K562 (cell line): ENCODE results near the gene CRABP2. TPM values are rescaled to one million over a fixed set of nuclear protein-coding genes. Genes with fewer than 3 reads are reported as not detected.

Experiments used
- ATAC-seq: fragments of 200-7000 bp; cut with Tn5 transposase; 3 replicates; pipeline ENCODE4 v1.9.1; 2020; ENCODE audit warnings: moderate library complexity
- BruUV-seq: library from RNA; stranded (reverse); fragments of 400-500 nt; replicated peaks from 2 replicates; lab custom pipeline; 2021; lab: Mats Ljungman, UMichigan
- CTCF ChIA-PET: fragments of 300-600 bp; formaldehyde crosslinking; extraction: SDS; loops from one replicate; lab custom pipeline; 2021; ENCODE audit warnings: low intra/inter-chr PET ratio; lab: Yijun Ruan, JAX
- POLR2A ChIA-PET: fragments of 300-600, 350-650 bp; sonication (Branson Sonifier 250); formaldehyde crosslinking; extraction: SDS; loops from one replicate; lab custom pipeline; 2021; ENCODE audit warnings: antibody characterized with exemption, inconsistent platforms; lab: Yijun Ruan, JAX
- DNase-seq, 4 experiments: peaks; one replicate each; pipeline versions ENCODE4 v3.0.0 to v3.0.0-alpha.2; 2011 to 2018; ENCODE audit warnings: low spot score in 3 of 4, mixed read lengths in 3 of 4; ENCODE audit errors: extremely low read depth in 1 of 4
- FAIRE-seq: peaks from 2 replicates; lab custom pipeline; 2011; peaks lifted over from hg19 to GRCh38; lab: Jason Lieb, UNC
- H2AFZ ChIP-seq: 2 replicates; pipeline ENCODE4 v1.6.0; 2011; ENCODE audit warnings: low read depth, low read length, control low read depth, inconsistent platforms
- H3K27ac ChIP-seq: fragments of 200-600 bp; 3 replicates; pipeline ENCODE4 v1.8.0; 2011; ENCODE audit warnings: low read depth, mild to moderate bottlenecking, control low read depth, inconsistent platforms, low read length, moderate library complexity, mixed read lengths; ENCODE audit errors: extremely low read depth
- H3K27me3 ChIP-seq, 2 experiments: fragments of 300-600 bp in 1 of 2; 2 replicates in 1 of 2; 3 replicates in 1 of 2; pipeline versions ENCODE4 v1.6.0 to v1.8.0; 2011; ENCODE audit warnings: inconsistent platforms in 2 of 2, low read length in 2 of 2, mild to moderate bottlenecking in 1 of 2, mixed read lengths in 1 of 2, moderate library complexity in 1 of 2; ENCODE audit not compliant: control insufficient read depth in 2 of 2, insufficient read depth in 2 of 2
- H3K36me3 ChIP-seq: fragments of 300-600 bp; 3 replicates; pipeline ENCODE4 v1.8.0; 2011; ENCODE audit warnings: mild to moderate bottlenecking, low read length, inconsistent platforms; ENCODE audit not compliant: control insufficient read depth, insufficient read depth
- H3K4me1 ChIP-seq, 2 experiments: fragments of 200-600 bp in 1 of 2; replicated peaks in 1 of 2; 2 replicates in 1 of 2; 3 replicates in 1 of 2; pipeline versions ENCODE4 v1.5.1 to v1.8.0; 2011; ENCODE audit warnings: inconsistent platforms in 2 of 2, low read length in 2 of 2, mild to moderate bottlenecking in 1 of 2, mixed read lengths in 1 of 2, moderate library complexity in 1 of 2; ENCODE audit not compliant: control insufficient read depth in 2 of 2, insufficient read depth in 2 of 2
- H3K4me2 ChIP-seq: 2 replicates; pipeline ENCODE4 v1.6.1; 2011; ENCODE audit warnings: low read length, control low read depth, inconsistent platforms, mixed read lengths; ENCODE audit not compliant: insufficient read depth
- H3K4me3 ChIP-seq: fragments of 200-600 bp; sonication (generic), shearing (Covaris generic); 2 replicates; pipeline ENCODE4 v1.5.1; 2016; ENCODE audit warnings: control low read depth, inconsistent platforms
- H3K79me2 ChIP-seq: fragments of 200-600 bp; 3 replicates; pipeline ENCODE4 v1.8.0; 2011; ENCODE audit warnings: low read length, inconsistent platforms; ENCODE audit not compliant: control insufficient read depth, insufficient read depth
- H3K9ac ChIP-seq, 2 experiments: 2 replicates each; pipeline versions ENCODE4 v1.6.0 to v1.6.1; 2011; ENCODE audit warnings: low read depth in 2 of 2, low read length in 2 of 2, control low read depth in 1 of 2, inconsistent platforms in 1 of 2, mild to moderate bottlenecking in 1 of 2, mixed read lengths in 1 of 2; ENCODE audit not compliant: insufficient read depth in 1 of 2
- H3K9me1 ChIP-seq: one replicate; pipeline ENCODE4 v1.6.0; 2011; ENCODE audit warnings: inconsistent platforms, mild to moderate bottlenecking, low read length, moderate library complexity; ENCODE audit not compliant: control insufficient read depth, insufficient read depth
- H3K9me3 ChIP-seq: replicated peaks from 2 replicates; pipeline ENCODE4 v1.5.1; 2011; ENCODE audit warnings: low read depth, low read length, inconsistent platforms; ENCODE audit not compliant: control insufficient read depth, insufficient read depth
- H4K20me1 ChIP-seq: replicated peaks from 2 replicates; pipeline ENCODE4 v1.6.1; 2011; ENCODE audit warnings: low read length, inconsistent platforms, mixed read lengths; ENCODE audit not compliant: control insufficient read depth, insufficient read depth
- WGBS: fragments of 100-300 bp; shearing (Covaris generic); methylation state at CpG from one replicate; pipeline ENCODE4 v1.1.6; 2016; ENCODE audit warnings: low coverage, mixed read lengths; ENCODE audit not compliant: insufficient coverage; ENCODE audit errors: missing lambda C conversion rate; 5-methylcytosine and 5-hydroxymethylcytosine counted together
- in situ Hi-C: fragments of 300-500 bp; cut with MboI; formaldehyde crosslinking; loops from 4 replicates; pipeline ENCODE4 v1.15.0; 2018; ENCODE audit warnings: inconsistent platforms, mixed read lengths
- intact Hi-C: fragments of 100-400 bp; cut with micrococcal nuclease; formaldehyde crosslinking; loops from 2 replicates; pipeline ENCODE4 v1.14.2; 2022
- polyA plus RNA-seq, 8 experiments: library from polyadenylated mRNA; depleted of rRNA in 4 of 8; stranded (reverse) in 5 of 8; unstranded in 3 of 8; fragments of >200 nt; fragmentation: Nextera tagmentation in 2 of 8; fragmentation: Illumina TruSeq in 1 of 8; extraction: Ambion mirVana in 2 of 8; extraction: Trizol in 1 of 8; gene quantifications; 2 replicates each; pipeline versions ENCODE4 v1.2.1 to v1.2.3, GENCODE V29; 2011 to 2014; ENCODE audit warnings: inconsistent platforms in 1 of 8, missing spikeins in 1 of 8
- total RNA-seq, 7 experiments: library from RNA; depleted of rRNA in 6 of 7; stranded (reverse); fragments of >200 nt in 6 of 7; fragmentation: Illumina TruSeq in 2 of 7; extraction: Trizol in 2 of 7; gene quantifications; 2 replicates each; pipeline versions ENCODE4 v1.2.1 to v1.2.3, GENCODE V29; 2011 to 2021; ENCODE audit warnings: low replicate concordance in 1 of 7
- TF ChIP-seq, protein P1 (sequence below): fragments of 150-350 bp; conservative IDR thresholded peaks from 2 replicates; pipeline ENCODE4 v1.6.1; 2014; ENCODE audit warnings: low read length
- TF ChIP-seq, protein P2 (sequence below): sonication (generic); formaldehyde crosslinking; IDR thresholded peaks from 2 replicates; pipeline ENCODE4 v1.9.0; 2022; ENCODE audit warnings: mild to moderate bottlenecking, missing genetic modification reagents
- TF ChIP-seq, protein P3 (sequence below): fragments of 450-650 bp; IDR thresholded peaks from 2 replicates; pipeline ENCODE4 v1.6.1; 2018; ENCODE audit not compliant: partially characterized antibody
- TF ChIP-seq, protein P4 (sequence below): sonication (generic); formaldehyde crosslinking; IDR thresholded peaks from 2 replicates; pipeline ENCODE4 v1.8.0; 2022; ENCODE audit warnings: mild to moderate bottlenecking, missing genetic modification reagents

The CRABP2 gene
- total and polyA plus RNA-seq, 9 of the 15 experiments (the other 6 are each of a cell fraction or from before 2014, with no cell fraction given): 0.30 to 2.5 (median 0.82) TPM

DNA sequence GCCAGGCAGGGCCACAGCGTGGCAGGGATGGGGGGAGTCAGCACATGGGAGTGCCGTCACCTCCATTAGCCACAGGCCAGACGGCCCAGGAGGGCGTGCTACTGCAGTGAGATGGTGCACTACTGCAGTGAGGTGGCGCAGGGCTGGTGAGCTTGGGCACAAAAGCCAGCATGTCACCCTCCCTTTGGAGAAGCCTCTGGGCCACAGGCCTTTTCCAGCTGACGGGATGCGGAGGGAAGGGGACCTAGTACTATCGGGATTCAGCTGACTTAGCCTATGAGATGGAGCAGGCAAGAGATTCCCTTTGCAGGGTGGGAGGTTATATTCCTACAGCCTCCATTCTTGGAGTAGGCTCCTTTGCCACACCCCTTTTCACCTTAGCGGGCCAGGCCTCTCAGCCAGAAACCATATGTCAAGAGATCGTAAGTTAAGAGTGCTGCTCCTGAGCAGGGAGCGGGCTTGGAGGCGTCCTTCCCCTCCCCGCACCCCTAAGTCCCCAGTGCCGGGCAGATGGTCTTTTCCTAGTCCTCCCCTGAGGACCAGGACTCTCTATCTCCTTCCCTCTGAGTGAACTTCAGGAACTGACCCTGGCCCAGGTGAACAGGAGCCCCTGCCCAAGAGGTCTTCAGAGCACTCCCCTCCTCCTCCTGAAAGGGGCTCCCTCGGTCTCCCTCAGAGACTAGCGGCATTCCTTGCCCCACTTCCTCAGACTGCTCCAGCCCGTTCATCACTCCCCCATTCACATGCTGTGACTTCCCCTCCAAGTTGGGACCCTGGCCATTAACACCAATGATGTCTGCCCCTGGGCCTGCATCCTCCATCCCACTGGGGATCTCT lies 36.4 kb downstream of the CRABP2 start:
- H3K4me2 ChIP-seq: no peak overlapping the region
- no peak overlapping the region for H3K4me3 ChIP-seq
- intact Hi-C loops: no loop called here
- H3K9ac ChIP-seq: peak overlapping the region in 1 of 2 experiments; percentile 68; a peak in 2 of 4 replicates
- no peaks in the 10 kb centered on the region for H3K27me3 ChIP-seq
- no peaks in the 10 kb centered on the region for H3K9me3 ChIP-seq
- POLR2A ChIA-PET: interaction anchor here (0.7 kb wide), 1 partner anchor 75 kb away, joined by 3 read pairs; no protein-coding TSS in a partner anchor
- TF ChIP-seq, protein P1, sequence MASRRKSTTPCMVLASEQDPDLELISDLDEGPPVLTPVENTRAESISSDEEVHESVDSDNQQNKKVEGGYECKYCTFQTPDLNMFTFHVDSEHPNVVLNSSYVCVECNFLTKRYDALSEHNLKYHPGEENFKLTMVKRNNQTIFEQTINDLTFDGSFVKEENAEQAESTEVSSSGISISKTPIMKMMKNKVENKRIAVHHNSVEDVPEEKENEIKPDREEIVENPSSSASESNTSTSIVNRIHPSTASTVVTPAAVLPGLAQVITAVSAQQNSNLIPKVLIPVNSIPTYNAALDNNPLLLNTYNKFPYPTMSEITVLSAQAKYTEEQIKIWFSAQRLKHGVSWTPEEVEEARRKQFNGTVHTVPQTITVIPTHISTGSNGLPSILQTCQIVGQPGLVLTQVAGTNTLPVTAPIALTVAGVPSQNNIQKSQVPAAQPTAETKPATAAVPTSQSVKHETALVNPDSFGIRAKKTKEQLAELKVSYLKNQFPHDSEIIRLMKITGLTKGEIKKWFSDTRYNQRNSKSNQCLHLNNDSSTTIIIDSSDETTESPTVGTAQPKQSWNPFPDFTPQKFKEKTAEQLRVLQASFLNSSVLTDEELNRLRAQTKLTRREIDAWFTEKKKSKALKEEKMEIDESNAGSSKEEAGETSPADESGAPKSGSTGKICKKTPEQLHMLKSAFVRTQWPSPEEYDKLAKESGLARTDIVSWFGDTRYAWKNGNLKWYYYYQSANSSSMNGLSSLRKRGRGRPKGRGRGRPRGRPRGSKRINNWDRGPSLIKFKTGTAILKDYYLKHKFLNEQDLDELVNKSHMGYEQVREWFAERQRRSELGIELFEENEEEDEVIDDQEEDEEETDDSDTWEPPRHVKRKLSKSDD: no peak
- TF ChIP-seq, protein P2, sequence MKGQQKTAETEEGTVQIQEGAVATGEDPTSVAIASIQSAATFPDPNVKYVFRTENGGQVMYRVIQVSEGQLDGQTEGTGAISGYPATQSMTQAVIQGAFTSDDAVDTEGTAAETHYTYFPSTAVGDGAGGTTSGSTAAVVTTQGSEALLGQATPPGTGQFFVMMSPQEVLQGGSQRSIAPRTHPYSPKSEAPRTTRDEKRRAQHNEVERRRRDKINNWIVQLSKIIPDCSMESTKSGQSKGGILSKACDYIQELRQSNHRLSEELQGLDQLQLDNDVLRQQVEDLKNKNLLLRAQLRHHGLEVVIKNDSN (CRISPR knock-in tag): 0 out of 2 replicates have a peak, but pooled peaks have one; percentile 43
- TF ChIP-seq, protein P3, sequence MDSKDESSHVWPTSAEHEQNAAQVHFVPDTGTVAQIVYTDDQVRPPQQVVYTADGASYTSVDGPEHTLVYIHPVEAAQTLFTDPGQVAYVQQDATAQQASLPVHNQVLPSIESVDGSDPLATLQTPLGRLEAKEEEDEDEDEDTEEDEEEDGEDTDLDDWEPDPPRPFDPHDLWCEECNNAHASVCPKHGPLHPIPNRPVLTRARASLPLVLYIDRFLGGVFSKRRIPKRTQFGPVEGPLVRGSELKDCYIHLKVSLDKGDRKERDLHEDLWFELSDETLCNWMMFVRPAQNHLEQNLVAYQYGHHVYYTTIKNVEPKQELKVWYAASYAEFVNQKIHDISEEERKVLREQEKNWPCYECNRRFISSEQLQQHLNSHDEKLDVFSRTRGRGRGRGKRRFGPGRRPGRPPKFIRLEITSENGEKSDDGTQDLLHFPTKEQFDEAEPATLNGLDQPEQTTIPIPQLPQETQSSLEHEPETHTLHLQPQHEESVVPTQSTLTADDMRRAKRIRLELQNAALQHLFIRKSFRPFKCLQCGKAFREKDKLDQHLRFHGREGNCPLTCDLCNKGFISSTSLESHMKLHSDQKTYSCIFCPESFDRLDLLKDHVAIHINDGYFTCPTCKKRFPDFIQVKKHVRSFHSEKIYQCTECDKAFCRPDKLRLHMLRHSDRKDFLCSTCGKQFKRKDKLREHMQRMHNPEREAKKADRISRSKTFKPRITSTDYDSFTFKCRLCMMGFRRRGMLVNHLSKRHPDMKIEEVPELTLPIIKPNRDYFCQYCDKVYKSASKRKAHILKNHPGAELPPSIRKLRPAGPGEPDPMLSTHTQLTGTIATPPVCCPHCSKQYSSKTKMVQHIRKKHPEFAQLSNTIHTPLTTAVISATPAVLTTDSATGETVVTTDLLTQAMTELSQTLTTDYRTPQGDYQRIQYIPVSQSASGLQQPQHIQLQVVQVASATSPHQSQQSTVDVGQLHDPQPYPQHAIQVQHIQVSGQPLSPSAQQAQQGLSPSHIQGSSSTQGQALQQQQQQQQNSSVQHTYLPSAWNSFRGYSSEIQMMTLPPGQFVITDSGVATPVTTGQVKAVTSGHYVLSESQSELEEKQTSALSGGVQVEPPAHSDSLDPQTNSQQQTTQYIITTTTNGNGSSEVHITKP: peak; percentile 62
- TF ChIP-seq, protein P4, sequence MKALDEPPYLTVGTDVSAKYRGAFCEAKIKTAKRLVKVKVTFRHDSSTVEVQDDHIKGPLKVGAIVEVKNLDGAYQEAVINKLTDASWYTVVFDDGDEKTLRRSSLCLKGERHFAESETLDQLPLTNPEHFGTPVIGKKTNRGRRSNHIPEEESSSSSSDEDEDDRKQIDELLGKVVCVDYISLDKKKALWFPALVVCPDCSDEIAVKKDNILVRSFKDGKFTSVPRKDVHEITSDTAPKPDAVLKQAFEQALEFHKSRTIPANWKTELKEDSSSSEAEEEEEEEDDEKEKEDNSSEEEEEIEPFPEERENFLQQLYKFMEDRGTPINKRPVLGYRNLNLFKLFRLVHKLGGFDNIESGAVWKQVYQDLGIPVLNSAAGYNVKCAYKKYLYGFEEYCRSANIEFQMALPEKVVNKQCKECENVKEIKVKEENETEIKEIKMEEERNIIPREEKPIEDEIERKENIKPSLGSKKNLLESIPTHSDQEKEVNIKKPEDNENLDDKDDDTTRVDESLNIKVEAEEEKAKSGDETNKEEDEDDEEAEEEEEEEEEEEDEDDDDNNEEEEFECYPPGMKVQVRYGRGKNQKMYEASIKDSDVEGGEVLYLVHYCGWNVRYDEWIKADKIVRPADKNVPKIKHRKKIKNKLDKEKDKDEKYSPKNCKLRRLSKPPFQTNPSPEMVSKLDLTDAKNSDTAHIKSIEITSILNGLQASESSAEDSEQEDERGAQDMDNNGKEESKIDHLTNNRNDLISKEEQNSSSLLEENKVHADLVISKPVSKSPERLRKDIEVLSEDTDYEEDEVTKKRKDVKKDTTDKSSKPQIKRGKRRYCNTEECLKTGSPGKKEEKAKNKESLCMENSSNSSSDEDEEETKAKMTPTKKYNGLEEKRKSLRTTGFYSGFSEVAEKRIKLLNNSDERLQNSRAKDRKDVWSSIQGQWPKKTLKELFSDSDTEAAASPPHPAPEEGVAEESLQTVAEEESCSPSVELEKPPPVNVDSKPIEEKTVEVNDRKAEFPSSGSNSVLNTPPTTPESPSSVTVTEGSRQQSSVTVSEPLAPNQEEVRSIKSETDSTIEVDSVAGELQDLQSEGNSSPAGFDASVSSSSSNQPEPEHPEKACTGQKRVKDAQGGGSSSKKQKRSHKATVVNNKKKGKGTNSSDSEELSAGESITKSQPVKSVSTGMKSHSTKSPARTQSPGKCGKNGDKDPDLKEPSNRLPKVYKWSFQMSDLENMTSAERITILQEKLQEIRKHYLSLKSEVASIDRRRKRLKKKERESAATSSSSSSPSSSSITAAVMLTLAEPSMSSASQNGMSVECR: 0 out of 2 replicates have a peak, but pooled peaks have one; percentile 26
- TF ChIP-seq, all 486 proteins: peak for 3
- in situ Hi-C loops: no loop called here
- no peak overlapping the region for H2AFZ ChIP-seq
- WGBS: 69% methylated on average over 11 of the region's 17 CpGs
- H3K79me2 ChIP-seq: no peaks in the 10 kb centered on the region
- no peaks in the 10 kb centered on the region for H3K36me3 ChIP-seq
- H3K9me1 ChIP-seq: no peaks in the 10 kb centered on the region
- FAIRE-seq (peak; percentile 66), DNase-seq (peak in 1 of 4 experiments; percentile 30), ATAC-seq (peak; percentile 22; the same call in 2 of the 3 replicates)
- H3K4me1 ChIP-seq: peaks cover 27 to 73% of the 10 kb centered on the region in 2 experiments
- H3K27ac ChIP-seq: no peak overlapping the region
- H4K20me1 ChIP-seq: no peaks in the 10 kb centered on the region
- CTCF ChIA-PET: no interaction called here
- no TSS peak for BruUV-seq
